GM19468 (cell line): ENCODE data around the gene SPA17.

Experiments
- ATAC-seq: cut with Tn5 transposase; IDR thresholded peaks from one replicate; pipeline ENCODE4 v1.9.1; 2021; ENCODE audit warnings: mild to moderate bottlenecking, moderate library complexity, moderate number of reproducible peaks; ENCODE audit not compliant: unreplicated experiment; ENCODE audit errors: extremely low read depth

Gene SPA17

DNA sequence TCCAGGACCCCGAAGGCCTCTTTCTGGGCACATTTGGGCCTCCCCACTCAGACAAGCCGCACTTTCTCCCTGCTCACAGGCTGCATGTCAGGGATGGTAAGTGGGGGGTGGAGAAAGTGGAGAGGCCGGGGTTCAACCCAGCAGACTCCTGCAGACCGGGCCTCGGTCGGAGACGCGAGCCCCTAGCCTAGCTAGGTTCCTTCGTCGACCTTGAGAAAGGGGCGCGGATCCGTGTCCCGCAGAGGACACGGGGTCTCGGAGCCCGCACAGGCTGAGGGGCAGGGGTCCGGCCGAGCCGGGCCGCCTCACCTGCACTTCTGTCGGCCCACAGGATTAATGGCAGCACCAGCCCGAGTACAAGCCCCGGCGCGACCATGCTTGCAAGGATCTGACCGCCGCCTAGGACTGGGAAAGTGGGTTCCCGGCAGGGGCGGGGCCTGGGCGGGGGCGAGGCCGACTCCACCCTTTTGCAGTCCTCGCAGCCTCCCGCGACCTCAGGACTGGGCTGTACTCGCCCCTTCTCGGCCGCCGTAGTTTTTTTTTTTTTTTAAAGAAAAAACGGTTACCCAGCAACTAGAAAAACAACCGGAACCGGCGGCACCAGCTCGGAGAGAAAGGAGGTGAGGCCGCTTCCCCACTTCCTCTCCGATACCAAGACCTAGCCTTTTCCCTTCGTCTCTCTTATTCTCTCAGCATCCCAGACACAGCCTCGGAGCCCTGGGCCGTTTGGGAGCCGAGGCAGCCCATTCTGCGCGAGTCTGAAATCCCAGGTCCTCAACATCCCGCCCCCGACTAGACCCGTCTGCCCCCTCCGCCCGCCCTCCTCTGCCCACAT, at the start of gene SPA17, which contains the start of gene SIAE:
Gene SPA17 (plus strand): TSS at position 572 of the 835 bp plus-strand sequence. CDS start 1,361 bp downstream, outside the sequence.
Gene SIAE (minus strand): TSS at position 407 of the 835 bp plus-strand sequence. CDS start 31 bp downstream, at position 376.
- ATAC-seq = peak; percentile 65

DNA sequence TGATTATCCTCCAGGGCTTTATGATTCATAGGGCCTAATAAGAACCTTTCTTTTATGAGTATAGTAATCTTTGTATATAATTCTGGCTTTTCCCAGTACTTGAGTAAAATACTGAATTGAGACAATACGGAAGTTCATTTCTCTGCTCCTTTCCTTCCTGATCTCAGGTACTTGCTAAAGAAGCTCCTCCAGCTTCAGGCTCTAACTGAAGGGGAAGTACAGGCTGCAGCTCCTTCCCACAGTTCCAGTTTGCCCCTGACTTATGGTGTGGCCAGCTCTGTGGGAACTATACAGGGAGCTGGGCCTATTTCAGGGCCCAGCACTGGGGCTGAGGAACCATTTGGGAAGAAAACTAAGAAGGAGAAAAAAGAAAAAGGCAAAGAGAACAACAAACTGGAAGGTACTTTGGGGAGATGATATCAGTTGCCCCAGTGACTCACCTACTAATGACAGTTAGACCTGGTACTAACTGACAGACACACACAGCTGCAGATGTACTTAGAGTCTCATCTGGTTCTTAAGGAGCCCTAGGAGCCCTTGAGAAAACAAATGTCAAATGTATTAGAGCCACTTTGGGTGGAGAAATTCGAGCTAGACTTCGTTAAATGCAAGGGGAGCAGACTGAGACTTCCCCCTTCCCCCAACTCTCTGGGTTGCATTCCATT, 48.1 kb upstream of the SPA17 start:
- no peak for ATAC-seq

DNA sequence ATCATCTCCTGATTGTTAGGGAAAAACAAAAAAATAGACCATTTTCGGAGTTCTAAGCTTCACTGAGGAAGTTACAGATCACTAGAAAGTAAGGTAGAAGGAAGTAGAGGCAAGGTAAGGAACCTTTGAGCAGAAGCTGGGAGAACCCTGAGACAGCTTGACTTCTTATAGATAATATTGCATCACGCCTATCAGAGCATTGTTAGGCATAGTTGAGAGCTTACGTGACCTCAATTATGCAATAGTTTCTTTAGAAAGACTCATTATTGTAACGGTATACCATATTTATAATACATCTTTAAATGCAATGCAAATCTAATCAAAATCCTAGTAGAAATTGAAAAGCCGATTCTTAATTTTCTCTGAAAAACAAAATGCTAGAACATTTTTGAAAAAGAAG, 46.2 kb upstream of the SPA17 start:
- no peak for ATAC-seq

DNA sequence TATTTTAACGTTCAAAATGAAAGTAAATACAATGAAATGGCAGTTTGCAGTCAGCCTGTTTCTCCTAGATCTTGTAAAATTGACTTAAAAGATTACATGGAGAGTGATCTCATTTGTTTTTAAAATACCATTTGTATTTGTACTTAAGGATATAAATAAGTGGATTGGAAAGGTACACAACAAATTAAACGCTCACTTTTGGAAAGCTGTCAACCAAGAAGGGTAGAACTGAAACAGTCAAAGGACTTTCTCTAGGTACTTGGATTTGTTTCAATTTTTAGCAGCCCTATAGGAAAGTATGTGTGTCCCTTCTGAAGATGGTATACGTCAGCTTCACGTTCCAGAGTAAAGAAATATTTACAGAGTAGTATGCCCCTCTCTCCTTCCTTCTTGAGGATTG, 43.7 kb upstream of the SPA17 start:
- ATAC-seq = no peak

DNA sequence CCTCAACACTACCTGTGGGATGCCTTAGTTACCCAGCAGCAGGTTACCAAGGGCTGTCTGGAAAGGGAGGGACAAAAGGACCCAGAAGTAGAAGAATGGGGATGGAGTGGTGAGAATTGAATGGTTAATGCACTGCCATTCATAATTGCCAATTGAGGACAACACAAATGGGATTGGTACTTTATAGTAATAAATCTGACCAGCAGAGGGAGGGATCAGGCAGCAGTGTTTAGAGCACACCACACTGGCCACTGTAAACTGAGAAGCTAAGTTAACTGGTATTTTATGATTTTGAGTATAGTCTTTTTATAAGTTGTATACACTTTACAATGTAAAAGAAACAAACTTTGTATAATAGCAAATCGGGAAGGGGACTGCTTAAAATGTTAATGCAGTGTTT, 40.3 kb upstream of the SPA17 start:
- ATAC-seq = no peak

DNA sequence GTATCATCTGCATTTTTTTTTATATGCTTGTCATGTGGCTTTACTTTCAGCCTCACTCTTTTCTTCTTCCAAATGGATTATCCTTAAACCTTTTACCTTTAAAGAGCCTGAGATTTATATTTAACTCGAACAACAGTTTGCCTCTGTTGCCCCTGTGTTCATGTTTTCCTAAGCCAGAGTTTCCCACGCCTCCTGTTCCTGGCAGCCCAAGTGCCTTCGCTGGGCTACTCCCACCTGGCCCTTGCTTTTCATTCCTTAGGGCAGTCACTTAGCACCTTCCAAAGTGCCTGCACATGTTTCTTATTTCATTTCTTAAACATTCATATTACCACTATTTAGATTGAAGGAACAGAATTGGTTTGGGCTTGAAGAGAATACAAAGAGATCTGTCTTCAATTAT, 37.8 kb upstream of the SPA17 start:
- no peak for ATAC-seq

DNA sequence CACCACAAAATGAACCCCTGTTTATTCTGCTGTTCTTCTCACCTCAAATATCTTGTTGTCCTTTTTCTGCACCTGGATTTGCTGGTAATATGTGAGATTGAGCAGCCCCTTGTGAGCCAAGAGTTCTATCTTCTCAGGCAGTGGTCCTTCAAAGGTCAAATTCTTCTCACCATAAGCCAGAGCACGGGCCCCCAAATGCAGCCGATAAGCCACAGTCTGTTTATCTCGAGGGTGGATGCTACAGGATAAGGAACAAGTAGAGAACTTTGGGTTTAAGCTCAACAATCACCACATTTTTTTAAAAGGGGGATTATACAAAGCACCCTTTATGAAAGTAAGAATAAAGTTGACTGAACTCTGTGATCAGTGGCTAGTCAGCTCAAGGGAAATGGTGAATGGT, 35.2 kb upstream of the SPA17 start:
- no peak for ATAC-seq

DNA sequence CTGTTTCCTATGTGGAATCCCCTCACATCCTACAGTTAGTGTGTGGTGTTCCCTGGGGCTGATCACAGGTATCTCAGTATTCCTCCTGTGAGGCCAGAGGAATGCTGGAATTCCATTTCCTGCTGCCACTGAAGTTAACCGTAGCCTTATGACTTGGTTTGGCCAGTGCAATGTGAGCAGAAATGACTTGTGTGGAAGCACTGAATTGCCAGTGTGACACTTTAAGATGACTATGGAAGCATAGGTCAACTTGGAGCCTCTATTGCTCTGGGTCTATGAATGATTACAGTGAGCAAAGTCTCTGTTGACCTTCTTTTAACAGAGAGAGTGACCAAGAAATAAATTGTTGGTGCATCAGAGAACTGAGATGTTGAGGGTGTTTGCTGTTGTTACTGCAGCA, 34.5 kb upstream of the SPA17 start:
- ATAC-seq = no peak

DNA sequence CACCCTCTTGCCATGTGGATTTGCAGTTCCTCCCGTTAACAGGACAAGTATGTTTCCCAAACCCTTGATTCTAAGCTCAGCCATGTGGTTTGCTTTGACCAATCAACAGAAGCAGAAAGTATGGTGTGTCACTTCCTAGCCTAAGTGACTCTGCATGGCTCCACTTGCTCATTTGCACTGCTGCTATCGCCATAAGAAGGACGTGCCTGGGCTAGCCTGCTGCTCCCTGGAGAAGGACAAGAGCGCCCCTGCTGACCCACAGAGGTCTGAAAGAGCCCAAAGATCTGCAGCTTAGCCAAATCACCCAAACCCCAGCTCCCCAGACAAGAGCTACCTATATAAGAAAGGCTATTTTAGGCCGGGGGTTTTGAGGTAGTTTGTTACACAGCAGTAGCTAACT, 33.0 kb upstream of the SPA17 start:
- no peak for ATAC-seq

DNA sequence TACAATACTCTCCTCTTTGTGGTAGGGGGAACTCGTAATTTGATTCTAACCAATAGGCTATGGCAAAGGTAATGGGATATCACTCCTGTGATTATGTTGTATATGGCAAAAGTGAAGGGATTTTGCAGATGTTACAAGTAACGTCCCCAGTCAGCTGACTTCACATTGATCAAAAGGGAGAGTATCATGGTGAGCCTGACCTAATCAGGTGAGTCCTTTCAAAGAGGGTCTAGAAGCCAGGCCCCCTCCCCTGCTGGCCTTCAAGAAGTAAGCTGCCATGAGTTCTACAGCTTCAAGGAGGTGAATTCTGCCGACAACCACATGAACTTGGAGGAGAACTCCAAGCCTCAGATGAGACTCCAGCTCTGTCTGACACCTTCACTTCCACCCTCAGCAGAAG, 31.1 kb upstream of the SPA17 start:
- no peak for ATAC-seq

DNA sequence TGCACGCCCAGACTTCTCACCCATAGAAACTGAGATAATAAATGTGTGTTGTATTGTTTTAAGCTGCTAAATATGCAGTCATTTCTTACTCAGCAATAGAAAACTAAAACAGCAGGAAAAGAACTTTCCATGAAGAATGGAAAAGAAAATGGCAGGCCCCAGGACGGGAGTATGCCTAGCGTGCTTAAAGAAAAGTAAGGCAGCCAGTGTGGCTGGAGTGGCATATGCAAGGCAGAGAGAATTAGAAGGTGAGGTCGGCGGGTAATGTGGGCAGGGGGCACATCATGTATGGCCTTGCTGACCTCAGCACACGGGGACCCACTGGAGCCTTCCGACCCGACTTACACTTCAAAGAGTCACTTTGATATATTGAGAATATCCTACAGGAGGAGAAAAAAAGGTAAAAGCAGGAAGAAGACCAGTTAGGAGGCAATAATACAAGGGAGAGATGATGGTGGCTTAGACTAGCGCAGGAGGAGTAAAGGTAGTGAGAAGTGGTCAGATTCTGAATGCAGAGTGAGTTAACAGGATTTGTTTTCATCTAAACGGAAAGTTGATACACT, 30.6 kb upstream of the SPA17 start:
- ATAC-seq = no peak

DNA sequence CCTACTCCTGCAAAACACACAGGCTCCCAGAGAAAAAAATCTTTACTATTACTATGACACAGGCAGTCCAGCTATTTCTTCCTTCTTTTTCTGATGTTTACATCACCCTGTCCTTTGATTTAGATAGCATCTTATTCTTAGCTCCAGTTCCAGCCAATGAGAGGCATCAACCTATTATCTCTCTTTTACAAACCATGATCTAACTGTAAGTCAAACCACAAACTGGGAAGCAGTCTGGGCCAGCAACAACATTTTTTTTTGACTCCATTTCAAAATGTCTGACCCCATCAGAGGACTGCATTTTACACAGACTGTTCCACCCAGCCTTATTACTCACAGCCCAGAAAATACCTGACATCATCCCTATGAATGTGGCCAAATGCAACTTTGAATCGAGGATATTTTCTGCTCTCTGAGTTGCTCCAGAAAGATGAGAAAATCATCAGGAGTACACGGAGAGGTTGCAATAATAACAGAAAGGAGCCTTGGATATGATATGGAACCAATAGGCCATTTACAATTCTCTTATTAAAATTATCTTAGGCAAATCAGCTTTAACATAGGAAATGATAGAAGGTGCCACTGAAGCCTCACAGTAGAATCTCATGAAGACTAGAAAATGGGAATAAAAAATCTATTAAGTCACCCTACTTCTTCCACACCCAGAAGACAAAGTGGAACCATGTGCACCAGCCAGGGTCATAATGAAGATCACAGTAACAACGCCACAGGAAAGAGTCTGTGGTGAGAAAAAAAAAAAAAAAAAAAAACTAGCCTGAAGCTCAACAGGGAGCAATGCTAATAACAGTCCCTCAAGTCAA, 29.9 kb upstream of the SPA17 start:
- no peak for ATAC-seq

DNA sequence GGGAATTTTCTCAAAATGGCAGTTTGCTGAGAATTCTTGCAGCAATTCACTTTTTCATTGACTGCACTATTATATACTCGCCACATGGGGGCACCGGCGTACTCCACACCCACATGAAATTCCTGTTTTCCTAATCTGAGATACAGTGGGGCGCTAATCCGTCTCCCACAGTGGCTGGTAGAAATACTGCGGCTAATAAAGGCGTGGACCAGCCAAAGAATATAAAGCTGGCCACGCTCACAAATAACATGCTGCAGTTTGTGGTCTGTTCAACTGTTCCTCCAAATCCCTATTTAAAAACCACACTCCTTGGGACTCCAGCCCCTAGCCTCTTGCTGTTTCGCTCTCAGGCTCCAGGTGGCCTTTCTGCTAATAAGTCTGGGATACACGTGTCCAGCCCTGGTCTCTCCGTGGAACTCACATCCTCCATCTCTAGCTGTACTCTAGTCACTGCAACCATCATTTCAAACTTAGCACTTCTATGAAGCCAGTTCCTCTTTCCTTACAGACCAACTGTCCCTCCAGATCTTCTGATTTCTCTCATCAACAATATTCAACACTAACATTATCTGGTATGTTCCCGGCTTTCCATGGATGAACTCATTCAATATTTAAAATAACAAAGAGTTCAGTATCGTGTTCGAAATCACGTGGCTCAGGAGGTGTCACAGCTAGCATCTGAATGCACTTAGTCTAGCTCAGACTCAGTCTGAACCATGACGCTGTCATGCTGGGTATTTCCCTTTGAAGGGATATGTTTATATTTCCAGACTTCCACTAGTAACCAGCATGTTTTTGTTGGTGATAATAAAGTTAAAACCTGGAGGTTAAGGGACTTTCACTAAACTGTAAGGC, 29.1 kb upstream of the SPA17 start:
- peak; percentile 14 for ATAC-seq

DNA sequence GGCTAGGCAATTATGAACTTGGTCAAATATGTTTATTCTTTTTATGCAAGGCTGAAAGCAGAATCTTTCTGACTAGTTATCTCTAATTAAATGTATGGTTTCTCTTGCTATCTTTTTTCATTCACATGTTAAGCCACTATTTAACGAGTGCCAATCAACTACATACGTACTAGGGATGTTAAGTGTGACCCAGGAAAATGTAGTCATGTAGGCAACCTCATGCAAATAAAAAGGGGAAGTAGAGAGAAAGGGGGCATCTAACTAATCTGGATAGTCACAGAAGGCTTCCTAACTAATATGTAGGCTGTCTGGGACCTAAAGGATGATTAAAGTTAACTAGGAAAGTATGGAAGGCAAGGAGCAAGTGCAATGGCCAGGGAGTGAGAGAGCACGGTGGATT, 27.6 kb upstream of the SPA17 start:
- ATAC-seq = no peak

DNA sequence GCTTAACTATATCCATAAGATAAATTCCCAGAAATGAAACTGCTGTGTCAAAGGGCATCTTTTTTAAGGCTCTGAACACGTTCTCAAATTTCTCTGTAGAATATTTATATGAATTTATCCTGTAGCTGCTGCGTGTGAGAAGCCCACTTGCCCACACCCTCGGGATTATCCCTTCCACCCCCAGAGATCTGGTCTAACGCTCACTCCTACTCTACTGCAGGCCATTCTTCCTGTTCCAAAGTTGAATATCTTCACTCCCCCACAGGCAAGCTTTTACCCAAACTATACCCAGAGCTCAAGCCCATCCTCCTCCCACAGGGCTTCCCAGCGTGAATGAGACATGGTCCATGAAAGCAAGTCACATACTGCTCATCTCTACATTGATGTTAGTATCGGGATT, 25.1 kb upstream of the SPA17 start:
- ATAC-seq = no peak

DNA sequence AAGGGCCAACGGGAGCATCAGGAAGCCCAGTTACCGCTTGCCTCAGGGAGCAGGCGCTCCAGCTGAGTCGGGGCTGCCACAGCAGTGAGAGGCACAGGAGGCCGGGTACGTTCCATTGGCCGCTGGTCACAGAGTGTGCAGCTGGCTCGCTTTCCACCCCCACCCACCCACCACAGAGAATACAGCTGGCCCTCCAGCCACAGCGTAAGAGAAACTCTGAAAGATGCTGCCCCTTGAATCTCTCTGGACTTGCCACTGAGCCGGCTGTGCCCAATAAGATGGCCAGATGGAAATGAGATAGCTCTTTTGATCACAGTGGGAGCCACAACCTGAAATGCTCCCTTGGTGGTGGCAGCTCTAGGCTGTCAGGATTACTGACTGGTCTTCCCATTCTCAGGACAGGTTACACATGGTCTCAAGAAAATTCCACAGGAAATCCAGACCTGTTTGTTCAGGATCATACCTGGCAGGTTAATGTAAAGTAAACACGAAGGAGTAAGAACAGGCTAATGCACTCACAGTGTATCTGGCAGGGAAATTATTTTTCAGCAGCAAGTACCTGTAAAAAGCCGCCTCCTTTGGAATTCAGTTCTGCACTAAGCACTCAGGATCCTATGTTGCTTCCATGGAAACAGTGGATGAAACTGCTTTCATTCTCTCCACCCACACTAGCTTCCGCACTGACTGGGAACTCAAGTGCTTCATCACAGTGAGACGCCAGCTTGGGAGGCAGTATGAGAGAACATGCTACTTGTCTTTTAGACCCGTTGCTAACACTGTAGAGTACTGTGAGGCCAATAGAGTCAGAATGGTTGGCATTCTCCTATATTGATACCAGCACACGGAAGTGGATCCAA, 16.7 kb upstream of the SPA17 start:
- no peak for ATAC-seq

DNA sequence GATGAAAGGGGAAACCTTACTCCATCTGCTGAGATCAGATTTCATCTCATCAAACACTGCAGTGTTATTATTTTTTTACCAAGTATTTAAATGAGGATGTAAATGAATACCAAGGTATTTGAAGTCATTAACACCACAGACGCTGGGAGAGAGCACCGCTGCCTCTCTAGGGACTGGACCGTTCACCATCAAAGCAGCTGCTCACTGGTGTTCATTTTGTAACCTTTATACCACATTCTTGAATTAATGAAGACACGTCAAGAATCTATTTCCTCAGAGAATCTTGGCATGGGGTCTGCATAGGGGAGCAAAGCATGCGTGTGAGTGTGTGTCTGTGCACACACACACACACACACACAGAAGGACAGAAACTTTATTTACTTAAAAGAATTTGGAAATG, 15.8 kb upstream of the SPA17 start:
- no peak for ATAC-seq

DNA sequence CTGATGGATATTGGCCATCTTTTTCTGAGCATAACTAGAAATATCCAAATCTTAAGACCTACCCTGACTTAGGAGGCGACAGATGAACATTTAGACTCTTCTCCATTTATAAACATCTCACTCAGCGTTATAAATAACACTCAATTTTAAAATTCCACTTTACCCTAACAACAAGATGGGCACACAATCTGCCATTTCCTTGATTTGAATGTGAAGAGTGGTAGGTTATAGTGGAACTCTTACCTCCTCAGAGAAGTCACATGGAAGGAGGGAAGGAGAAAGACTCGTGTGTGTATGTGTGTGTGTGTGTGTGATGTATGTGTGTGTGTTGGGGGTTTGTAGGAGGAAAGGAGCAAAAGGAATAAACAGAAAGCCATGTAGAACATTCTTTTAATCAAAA, 15.2 kb upstream of the SPA17 start:
- ATAC-seq = no peak

DNA sequence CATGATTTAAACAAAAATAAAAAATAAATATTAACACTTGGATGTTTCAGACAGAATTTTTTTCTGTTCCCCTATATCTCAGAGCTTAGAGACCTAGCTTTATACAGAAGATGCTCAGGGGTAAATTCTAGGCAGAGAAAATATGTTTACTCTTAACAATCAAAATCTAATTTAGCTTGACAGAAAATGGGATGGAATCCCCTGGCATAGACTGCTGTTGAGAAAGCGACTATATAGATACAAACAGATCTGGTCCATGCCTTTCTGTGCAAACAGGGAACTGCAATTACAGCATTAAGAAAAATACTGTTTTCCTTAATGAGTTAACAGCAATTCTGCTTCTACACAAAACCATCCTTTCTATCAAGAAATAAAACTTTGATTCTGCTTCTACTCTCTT, 14.7 kb upstream of the SPA17 start:
- no peak for ATAC-seq
